NCI-H187 (cell line): ENCODE results near the gene ITIH5.
"Not testable (repeated sequence)": the region's sequence is repeated elsewhere in the genome, so short reads cannot be mapped to it uniquely, and the experiment has no call there.

Source experiments
- DNase-seq, 2 experiments: peaks; one replicate each; lab custom pipeline; 2025; lab: John Stamatoyannopoulos, UW

ITIH5 gene

GRCh38 chr10:7687228-7687907, 20.6 kb upstream of the ITIH5 start:
- no peak for DNase-seq

DNA sequence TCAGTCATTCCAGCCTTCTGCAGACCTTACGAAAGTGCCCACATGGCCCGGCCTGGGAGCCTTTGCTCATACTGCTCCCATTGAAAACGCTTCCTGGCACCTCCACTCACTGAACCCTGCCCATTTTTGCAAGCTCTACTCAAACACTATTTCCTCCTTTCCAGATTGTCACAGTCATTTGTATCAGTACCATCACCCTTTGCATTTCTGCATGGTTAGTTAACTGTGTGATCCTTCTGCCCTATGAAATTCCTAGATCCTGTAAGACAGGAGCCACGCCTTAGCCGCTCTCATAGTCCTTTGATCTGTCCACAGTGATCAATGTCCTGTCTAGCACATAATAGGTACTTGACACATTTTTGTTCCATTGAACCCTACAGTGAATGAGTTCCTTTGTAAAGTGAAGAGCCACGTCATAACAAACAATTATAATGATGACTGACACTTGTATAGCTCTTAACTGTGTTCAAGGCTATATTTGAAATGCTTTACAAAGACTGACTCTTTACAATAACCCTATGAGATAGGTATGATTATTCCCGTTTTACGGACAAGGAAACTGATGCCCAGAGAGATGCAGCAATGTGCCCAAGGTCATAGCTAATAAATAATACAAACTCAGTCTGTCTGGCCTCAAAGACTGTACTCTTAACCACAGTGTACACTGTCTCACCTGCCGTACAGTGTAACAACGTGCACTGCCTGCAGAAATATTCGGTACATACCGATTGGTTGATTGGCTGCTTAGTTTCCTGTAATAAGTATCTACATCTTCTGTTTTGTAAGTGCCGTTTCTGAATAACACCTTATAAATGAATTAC, 19.8 kb upstream of the ITIH5 start:
- DNase-seq = peak in 1 of 2 experiments; percentile 3

DNA sequence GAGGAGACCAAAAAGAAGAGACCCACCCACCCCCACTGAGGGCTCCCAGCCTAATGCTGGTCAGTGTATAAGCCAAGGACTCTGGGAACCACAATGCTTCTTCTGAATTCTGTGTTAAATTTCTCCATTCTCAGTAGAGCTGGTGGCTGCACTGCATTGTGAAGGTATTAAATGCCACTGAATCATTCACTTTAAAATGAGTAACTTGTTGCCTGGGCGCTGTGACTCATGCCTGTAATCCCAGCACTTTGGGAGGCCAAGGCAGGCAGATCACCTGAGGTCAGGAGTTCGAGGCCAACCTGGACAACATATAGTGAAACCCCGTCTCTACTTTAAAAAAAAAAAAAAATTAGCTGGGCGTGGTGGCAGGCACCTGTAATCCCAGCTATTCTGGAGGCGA, 13.3 kb upstream of the ITIH5 start:
- DNase-seq = not testable (repeated sequence)

- DNase-seq = no peak
These were observed 12.5 kb upstream of the ITIH5 start for GRCh38 chr10:7679256-7679655.

DNA sequence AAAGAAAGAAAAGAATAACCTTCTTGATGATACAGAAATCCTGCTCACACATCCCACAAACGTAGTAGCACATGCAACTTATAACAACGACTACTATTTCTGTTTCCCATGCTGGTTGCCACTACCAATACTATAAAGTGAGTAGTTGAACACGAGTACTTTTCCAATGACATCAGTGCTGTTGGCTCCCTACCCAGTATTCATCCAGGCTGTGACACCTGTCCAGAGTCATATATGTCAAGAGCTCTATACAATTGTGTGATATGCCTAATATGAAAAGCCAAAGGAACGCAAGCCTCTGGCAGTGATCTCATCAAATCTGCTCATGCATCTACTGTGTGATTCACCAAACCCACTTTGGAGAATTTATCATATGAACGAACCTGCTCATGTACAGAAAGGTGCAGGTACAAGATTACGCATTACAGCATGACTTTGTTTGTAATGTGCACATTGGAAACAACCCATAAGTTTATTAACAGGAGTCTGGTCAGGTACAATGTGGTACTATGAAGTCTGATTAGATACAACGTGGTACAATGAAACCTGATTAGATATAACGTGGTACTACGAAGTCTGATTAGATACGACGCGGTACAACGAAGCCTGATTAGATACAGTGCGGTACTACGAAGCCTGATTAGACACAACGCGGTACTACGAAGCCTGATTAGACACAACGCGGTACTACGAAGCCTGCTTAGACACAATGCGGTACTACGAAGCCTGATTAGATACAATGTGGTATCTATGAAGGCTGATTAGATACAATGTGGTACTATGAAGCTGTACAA, 5.8 kb upstream of the ITIH5 start:
- no peak for DNase-seq

GRCh38 chr10:7670157-7670556, 3.4 kb upstream of the ITIH5 start:
- no peak for DNase-seq

DNA sequence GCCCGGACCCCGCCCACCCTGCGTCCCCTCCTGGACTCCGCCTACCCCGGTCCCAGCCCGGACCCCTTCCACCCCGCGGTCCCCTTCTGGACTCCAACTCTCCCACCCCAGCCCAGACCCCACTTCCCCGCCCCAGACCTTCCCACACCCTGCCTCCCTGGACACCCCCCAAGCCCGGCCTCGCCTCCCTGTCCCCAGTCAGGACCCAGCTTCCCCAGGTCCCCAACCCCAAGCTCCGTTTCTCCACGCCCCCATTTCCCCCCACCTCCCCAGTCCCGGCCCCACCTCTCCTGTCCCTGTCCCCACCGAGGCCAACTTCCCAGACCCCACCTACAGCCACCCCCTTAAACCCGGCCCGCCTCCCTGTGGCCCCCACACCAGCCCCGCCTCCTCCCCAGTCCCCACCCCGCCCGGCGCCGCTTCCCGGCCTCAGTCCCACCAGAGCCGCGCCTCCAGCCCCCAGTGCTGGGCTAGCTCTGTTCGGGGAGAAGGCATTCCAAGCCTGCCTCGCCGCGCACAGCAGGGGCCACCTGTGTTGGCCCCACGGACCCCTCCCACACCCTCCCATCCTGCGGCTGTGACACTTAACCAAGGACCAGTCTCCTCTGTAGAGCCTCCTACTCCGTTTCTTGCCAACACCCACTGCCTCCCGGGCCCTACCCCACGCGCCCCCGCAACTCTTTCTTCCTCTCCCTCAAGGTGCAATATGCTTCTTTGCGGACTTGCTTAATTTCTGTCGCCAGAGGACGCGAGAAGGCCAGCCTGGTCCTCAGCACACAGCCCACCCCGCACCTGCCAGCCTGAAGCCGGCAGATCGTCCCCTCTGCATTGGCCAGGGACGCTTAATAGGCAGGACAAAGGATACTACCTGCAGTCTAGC, 736 bp upstream of the ITIH5 start:
- no peak for DNase-seq

DNA sequence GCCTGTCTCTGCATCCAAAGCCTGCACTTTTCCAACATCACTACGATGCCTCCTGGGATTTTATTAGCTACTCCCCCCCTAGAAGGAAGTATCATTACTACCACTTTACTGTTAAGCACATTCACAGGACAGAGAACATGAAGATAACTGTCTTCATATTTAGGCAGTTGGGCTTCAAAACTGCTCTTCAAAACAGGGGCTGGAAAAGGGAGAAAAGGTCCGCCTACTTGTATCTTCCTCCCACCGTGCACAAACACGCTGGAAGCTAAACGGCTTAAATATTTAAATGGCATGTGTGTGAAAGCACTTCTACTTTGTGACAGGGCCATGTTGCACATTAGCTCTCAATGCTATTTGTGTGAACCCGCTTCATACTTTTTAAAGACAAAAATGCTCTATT, 999 bp downstream of the ITIH5 start:
- DNase-seq = no peak

- DNase-seq = no peak
These were observed 2.1 kb downstream of the ITIH5 start for GRCh38 chr10:7664707-7665106.

GRCh38 chr10:7662522-7662921, 4.2 kb downstream of the ITIH5 start:
- DNase-seq = no peak

- no peak for DNase-seq
These were observed 7.2 kb downstream of the ITIH5 start for GRCh38 chr10:7659560-7659959.

GRCh38 chr10:7657552-7657951, 9.2 kb downstream of the ITIH5 start:
- no peak for DNase-seq

DNA sequence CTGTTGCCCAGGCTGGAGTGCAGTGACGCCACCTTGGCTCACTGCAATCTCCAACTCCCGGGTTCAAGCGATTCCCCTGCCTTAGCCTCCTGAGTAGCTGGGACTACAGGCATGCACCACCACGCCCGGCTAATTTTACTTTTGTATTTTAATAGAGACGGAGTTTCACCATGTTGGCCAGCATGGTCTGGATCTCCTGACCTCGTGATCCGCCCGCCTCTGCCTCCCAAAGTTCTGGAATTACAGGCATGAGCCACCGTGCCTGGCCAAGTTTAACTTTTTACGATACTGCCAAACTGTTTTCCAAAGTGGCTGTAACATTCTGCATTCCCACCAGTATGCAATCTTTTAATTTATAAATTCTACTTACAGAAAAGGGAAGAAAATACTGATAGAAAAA, 9.7 kb downstream of the ITIH5 start:
- not testable (repeated sequence) for DNase-seq

DNA sequence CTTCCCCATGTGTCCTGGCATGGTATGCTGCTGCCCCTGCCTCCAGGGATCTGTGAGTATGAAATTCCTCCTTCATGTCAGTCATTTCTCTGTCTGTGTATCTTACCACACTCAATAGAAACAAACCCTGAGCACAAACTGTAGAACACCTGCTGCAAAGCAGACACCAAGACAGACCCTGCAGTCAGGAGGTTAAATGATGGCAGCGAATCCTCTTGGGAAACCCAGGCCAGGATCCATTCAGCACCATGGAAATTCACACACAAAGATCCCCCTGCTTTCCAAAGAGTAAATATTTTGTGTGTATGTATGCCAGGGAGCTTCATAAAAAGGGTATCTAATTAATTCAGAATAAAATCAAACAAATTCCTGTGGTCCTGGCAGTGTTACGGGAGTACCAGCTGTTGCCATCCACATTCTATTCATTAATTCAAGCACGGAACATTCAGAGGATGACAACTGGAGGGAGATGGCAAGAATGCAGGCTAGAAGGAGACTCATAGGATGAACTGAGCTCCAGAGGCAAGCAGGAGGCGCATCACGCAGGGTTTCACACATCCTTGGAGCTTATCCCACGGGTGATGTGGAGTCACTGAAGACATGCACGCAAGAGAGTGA, 14.8 kb downstream of the ITIH5 start:
- no peak for DNase-seq

DNA sequence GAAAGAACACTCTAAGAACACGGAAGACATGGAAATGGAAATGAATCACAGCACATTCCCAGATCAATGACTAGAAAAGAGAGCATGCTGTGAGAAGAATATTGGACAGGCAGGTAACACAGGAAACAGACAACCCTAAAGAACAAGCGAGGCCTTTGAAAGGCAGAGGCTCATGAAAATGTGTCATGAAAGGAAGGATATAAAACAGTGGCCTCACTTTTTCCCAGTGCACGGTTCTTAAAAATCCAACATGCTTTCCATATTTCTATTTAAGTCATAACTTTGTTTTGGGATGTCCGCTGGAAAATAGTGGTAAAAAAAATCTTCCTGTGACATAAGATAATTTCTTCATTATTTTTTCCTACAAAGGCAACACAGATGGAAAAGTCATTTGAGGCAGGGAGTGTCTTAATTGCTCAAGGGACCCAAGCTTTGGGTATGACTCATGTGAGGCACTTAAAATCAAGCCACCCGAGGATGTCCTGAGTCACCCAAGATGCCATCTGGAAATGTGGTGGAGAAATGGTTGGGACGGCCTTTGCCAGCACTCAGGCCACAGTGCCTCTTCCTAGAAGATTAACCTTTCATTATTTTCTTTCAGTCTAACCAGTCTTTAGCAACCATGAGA, 17.0 kb downstream of the ITIH5 start:
- no peak for DNase-seq

DNA sequence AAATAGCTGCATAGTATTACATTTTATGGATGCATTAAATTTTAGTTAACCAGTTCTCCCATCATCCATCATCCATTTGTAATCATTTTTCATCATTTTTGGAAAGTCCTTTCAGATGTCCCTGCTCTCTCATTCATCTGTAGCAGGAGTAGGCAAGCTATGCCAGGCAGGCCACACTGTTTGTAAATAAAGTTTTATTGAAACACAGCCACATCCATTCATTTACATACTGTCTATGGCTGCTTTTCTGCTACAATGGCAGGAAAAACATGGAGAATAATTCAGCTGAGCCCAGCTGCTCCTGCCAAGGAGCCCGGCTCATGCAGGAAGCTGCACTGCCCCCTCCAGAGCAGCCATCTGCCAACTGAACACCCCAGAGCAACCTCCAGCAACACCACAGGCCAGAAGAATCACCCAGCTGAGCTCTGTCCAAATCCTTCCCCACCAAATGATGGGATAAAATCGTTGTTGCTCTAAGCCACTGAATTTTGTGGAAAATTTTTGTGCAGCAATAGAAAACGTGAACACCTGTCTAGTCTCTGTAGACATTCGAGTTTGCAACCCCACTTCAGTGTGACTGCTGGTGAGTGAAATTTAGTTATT, 19.6 kb downstream of the ITIH5 start:
- DNase-seq = no peak

- DNase-seq = no peak
These were observed 24.2 kb downstream of the ITIH5 start for GRCh38 chr10:7642491-7643011.

GRCh38 chr10:7635408-7636125, 31.2 kb downstream of the ITIH5 start:
- DNase-seq = no peak

GRCh38 chr10:7634142-7634894, 32.4 kb downstream of the ITIH5 start:
- DNase-seq = no peak
